HG02938 (cell line): Measurements from ENCODE around the gene ARID3A.
"Not testable (repeated sequence)": the region's sequence is repeated elsewhere in the genome, so short reads cannot be mapped to it uniquely, and the experiment has no call there.

ENCODE experiments used
- ATAC-seq: cut with Tn5 transposase; IDR thresholded peaks from one replicate; pipeline ENCODE4 v1.9.1; 2021; ENCODE audit warnings: mild to moderate bottlenecking, moderate library complexity; ENCODE audit not compliant: unreplicated experiment

The ARID3A gene

DNA sequence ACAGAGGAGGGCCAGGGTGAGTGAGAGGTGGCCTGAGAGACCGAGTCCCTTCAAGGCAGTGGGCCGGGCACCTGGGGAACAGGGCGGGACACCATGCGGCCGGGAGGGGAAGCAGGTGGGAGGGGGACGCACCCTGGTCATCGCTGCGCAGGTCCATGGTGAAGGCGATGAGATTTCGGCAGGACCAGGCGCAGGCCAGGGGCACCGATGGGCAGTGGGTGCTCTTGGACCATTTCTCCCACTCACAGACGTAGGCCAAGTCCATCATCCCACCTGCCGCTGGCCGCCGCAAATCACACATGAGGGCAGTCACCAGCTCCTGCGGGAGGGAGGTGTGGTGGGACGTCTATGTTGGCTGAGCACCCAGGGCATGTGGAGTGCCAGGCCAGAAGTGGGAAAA lies 35.0 kb upstream of the ARID3A start:
- no peak for ATAC-seq

- ATAC-seq = not testable (repeated sequence)
Measured at GRCh38 chr19:891421-892200, 34.2 kb upstream of the ARID3A start.

- ATAC-seq = no peak
Measured at GRCh38 chr19:892243-892893, 33.5 kb upstream of the ARID3A start.

DNA sequence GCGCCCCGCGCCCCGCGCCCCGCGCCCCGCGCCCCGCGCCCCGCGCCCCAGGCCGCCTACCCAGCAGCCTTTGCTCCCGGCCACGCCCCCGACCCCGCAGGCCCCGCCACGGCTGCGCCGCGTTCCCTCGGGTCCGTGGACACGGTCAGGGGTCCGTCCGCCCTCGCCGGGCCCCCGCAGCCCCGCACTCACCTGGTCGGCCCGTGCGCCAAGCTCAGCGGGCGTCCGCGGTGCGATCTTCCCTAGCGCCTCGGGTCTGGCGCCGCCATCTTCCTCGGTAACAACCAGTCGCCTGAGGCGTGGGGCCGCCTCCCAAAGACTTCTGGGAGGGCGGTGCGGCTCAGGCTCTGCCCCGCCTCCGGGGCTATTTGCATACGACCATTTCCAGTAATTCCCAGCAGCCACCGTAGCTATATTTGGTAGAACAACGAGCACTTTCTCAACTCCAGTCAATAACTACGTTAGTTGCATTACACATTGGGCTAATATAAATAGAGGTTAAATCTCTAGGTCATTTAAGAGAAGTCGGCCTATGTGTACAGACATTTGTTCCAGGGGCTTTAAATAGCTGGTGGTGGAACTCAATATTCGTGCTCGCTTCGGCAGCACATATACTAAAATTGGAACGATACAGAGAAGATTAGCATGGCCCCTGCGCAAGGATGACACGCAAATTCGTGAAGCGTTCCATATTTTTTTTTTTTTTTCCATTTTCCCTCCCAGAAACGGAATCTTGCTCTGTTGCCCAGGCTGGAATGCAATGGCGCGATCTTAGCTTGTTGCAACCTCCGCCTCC lies 32.7 kb upstream of the ARID3A start, which contains the start of the genes MED16 and RNU6-9:
Gene MED16 (minus strand): TSS at position 294 of the 796 bp plus-strand sequence. CDS start 2,056 bp downstream, outside the sequence.
Gene RNU6-9 (plus strand): TSS at position 591 of the 796 bp plus-strand sequence.
- peak; percentile 68 for ATAC-seq

DNA sequence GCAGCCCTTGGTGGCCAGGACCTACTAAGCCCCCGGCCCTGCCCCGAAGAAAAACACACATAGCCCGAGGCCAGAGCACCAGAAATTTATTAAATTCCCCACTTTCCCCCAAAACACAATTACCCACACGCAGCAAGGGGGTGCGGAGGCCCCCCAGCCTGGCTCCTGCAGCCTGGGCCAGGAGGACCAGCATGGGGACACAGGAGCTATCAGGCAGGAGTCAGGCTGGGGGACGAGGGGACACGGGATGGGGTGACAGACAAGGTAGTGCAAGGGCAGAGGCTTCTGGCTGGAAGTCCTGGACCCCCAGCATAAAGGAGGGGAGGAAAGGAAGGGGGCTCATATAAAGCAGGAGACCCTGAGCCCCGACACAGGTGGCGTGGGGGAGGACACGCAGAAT lies 29.4 kb upstream of the ARID3A start:
- ATAC-seq = no peak

GRCh38 chr19:896999-897398 lies 28.8 kb upstream of the ARID3A start:
- ATAC-seq = no peak

DNA sequence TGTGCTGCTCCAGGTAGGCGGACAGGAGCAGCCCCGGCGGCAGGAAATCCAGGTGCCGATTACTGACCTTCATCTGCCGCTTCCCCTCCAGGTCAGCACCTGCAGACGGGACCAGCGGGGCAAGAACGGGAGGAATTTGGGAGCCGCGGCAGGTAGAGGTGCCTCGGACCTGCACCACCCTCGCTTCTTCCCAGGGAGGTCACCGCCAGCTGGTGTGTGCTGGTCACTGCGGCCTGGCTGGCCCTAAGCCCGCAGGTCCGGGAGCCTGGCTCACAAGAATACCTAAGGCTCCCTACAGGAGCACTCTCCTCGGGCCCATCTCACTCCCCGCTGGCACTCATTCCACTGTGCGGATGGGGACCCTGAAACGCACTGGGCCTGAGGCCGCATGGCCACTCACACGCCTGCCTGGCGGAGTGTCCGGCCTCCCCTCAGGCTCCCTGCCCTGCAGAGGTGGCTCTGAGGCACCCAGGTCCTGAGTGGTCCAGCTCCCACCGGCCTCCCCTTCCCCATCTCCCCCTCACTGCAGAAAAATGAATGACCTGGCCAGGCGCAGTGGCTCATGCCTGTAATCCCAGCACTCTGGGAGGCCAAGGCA lies 28.3 kb upstream of the ARID3A start:
- no peak for ATAC-seq

- no peak for ATAC-seq
Measured at GRCh38 chr19:898663-899062, 27.2 kb upstream of the ARID3A start.

DNA sequence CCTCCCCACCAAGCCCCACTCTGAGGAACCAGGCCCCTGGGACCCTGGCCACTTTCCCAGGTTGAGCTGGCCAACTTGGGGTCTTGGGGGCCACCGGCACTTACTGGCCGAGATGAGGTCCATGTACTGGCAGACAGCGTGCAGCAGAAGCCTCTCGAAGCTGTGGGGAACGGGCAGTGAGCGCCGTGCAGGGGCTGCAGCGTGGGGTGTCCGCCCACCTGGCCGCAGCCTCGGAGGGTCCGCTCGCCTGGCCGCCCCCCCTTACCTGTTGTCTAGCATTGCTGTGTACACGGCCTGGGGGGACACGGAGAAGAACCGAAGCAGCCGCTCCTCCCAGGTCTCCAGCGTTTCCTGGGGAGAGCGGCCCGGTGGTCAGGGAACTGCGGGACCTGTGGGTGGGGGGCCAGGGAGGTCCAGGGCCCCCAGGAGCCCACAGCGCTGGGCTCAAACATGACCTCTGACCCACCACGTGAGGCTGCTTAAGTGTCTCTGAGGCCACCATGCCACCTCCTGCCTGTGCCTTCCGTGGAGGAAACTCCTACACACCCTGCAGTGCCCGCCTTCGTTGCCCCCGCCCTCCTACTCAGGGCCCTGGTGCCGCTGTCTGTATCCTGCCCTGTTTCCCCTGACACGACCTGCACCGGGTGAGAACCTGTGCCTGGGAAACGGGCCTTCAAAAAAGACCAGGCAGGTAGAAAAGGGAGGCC lies 26.3 kb upstream of the ARID3A start:
- ATAC-seq = no peak

GRCh38 chr19:900043-900301 lies 25.9 kb upstream of the ARID3A start:
- ATAC-seq = no peak

DNA sequence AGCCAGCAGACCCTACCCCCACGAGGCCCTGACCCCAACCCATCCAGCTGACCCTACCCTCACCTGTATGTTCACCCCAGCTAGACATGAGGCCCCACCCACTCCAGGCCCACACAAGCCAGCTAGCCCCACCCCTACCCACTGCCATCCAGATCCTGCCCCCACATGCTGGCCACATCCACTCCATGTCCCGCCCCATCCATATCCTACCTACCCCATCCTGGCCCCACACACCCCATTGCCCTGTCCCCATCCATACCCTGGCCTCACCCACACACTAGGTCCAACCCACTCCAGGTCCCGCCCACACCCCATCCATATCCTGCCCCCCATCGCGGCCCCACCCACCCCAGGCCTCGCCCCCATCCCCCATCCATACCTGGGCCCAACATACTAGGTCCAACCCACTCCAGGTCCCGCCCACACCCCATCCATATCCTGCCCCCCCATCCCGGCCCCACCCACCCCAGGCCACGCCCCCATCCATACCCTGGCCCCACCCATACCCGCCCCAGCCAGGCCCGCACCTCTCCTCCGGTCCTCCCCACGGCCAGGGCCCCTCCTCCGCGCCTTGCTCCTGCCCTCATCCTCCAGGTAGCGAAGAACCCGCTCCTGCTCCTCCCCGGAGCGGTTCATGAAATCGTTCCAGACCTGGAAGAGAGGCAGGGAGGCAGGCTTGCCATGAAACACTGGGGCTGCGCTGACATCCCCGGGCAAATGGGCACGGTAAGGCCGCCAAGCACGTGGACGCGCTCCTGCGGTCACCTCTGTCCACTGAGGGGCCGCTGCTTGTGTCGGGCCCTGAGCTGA lies 25.3 kb upstream of the ARID3A start:
- no peak for ATAC-seq

GRCh38 chr19:901216-902092 lies 24.4 kb upstream of the ARID3A start:
- ATAC-seq = no peak

GRCh38 chr19:902093-902370 lies 23.8 kb upstream of the ARID3A start:
- ATAC-seq = no peak

- ATAC-seq = no peak
Measured at GRCh38 chr19:902446-903226, 23.2 kb upstream of the ARID3A start.

- no peak for ATAC-seq
Measured at GRCh38 chr19:903266-903797, 22.5 kb upstream of the ARID3A start.

DNA sequence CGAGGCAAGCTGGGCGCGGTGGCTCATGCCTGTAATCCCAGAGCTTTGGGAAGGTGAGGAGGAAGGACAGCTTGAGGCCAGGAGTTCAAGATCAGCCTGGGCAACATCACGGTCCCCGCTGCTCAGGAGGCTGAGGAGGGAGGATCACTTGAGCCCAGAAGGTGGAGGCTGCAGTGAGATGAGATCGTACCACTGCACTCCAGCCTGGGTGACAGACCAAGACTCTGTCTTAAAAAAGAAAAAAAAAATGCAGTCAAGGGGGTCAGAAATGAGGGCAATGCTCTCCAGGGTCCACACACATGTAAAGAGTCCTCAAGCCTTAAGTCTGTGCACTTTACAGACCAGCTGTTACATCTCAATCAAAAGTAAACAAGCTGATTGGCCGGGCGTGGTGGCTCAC lies 21.3 kb upstream of the ARID3A start:
- no peak for ATAC-seq

- ATAC-seq = no peak
Measured at GRCh38 chr19:906480-906879, 19.4 kb upstream of the ARID3A start.

DNA sequence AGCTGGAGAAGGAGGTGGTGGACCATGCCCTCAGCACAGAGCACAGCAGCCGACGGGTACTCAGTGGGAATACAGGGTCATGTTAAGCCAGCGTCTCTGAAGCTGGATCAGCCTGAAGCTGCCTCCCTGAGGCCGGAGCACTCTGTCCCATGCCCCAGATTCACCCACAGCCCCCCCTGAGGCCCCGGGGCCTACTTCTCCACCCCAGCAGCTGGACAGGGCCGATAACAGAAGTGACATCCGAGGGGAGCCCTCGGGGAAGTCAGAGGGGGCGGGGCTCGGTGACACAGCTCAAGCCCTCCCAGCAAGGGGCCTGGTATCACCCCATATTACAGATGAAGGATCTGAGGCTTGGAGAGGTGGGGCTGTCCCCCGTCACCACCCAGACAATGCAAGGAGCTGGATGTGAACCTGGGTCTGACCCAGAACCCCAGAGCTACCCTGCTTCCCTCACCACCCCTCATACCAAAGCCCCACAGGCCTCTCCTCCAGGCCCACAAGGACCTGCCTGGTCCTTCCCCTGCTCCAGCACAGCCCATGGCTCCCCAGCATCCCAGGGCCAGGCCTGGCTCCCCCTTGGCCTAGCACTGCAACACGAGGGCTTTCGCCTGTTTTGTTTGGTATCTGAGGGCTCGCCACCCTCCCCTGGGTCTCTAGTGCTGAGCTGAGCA lies 18.5 kb upstream of the ARID3A start:
- no peak for ATAC-seq
